Lower leg skin (tissue), 3 donors: ENCODE measurements around the gene MDGA2.

ENCODE experiments used
- POLR2A ChIP-seq, 2 donors: fragments of 450-650 bp; IDR thresholded peaks; one replicate each; pipeline ENCODE4 v1.6.1; 2016 to 2017; ENCODE audit warnings: antibody characterized with exemption in 2 of 2, mild to moderate bottlenecking in 1 of 2, moderate library complexity in 1 of 2
- TF ChIP-seq, protein P1 (sequence below), 3 donors: fragments of 450-650 bp; IDR thresholded peaks; one replicate each; pipeline ENCODE4 v1.5.1; 2016; ENCODE audit warnings: antibody characterized with exemption in 3 of 3, mild to moderate bottlenecking in 3 of 3, moderate library complexity in 2 of 3

DNA sequence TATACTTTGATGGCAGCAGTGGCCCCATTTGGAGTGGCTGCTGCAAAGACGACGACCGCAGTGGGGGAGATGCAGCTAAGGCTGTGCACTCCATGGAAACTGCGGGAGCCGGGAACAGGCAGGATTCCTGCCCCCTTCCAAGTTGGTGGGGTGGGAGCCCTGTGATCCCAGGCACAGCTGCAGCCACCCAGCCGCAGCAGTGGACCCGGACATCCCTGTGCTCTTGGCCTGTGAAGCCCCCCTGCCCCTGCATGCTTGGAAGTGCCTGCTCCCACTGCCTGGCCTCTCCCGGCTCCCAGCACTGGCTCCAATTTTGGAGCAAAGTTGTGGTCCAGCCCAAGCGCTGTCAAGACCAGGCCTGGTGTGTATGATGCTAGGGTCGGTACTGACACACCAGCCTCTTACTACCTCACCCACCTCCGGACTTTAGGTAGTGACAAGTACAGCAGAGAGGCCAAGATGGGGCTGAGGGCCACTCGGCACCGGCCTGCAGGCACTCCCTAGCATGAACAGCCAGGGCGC, 521.1 kb downstream of the MDGA2 start:
- TF ChIP-seq, protein P1, sequence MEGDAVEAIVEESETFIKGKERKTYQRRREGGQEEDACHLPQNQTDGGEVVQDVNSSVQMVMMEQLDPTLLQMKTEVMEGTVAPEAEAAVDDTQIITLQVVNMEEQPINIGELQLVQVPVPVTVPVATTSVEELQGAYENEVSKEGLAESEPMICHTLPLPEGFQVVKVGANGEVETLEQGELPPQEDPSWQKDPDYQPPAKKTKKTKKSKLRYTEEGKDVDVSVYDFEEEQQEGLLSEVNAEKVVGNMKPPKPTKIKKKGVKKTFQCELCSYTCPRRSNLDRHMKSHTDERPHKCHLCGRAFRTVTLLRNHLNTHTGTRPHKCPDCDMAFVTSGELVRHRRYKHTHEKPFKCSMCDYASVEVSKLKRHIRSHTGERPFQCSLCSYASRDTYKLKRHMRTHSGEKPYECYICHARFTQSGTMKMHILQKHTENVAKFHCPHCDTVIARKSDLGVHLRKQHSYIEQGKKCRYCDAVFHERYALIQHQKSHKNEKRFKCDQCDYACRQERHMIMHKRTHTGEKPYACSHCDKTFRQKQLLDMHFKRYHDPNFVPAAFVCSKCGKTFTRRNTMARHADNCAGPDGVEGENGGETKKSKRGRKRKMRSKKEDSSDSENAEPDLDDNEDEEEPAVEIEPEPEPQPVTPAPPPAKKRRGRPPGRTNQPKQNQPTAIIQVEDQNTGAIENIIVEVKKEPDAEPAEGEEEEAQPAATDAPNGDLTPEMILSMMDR (IDR thresholded peaks at IDR 0.05): no peak
- no peak for TF ChIP-seq POLR2A (IDR thresholded peaks at IDR 0.05)
